ENCODE data around the gene BTBD2.

Gene BTBD2

GRCh38 chr19:1980091-1980808 lies 35.3 kb downstream of the BTBD2 start:
- no peak overlapping the region for H3K4me3 ChIP-seq (replicated peaks; ENCODE audit: low read depth, low read length)
- no peak for DNase-seq (ENCODE audit: extremely low read depth, insufficient read length)
- H3K27me3 ChIP-seq (replicated peaks; ENCODE audit: control insufficient read depth, insufficient read depth, low read length) = no peaks in the 10 kb centered on the region
- TF ChIP-seq, protein P1, sequence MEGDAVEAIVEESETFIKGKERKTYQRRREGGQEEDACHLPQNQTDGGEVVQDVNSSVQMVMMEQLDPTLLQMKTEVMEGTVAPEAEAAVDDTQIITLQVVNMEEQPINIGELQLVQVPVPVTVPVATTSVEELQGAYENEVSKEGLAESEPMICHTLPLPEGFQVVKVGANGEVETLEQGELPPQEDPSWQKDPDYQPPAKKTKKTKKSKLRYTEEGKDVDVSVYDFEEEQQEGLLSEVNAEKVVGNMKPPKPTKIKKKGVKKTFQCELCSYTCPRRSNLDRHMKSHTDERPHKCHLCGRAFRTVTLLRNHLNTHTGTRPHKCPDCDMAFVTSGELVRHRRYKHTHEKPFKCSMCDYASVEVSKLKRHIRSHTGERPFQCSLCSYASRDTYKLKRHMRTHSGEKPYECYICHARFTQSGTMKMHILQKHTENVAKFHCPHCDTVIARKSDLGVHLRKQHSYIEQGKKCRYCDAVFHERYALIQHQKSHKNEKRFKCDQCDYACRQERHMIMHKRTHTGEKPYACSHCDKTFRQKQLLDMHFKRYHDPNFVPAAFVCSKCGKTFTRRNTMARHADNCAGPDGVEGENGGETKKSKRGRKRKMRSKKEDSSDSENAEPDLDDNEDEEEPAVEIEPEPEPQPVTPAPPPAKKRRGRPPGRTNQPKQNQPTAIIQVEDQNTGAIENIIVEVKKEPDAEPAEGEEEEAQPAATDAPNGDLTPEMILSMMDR (IDR thresholded peaks at IDR 0.05; ENCODE audit: insufficient read depth, low read length, poor library complexity, severe bottlenecking) = no peak
- H3K36me3 ChIP-seq (ENCODE audit: control insufficient read depth, insufficient read depth, low read length) = peaks cover 25% of the 10 kb centered on the region

- DNase-seq (ENCODE audit: extremely low read depth, insufficient read length) = no peak
- TF ChIP-seq, protein P1 (IDR thresholded peaks at IDR 0.05; ENCODE audit: insufficient read depth, low read length, poor library complexity, severe bottlenecking) = no peak
- Histone ChIP-seq H3K4me3 (replicated peaks; ENCODE audit: low read depth, low read length) (no peak overlapping the region), H3K27me3 (replicated peaks; ENCODE audit: control insufficient read depth, insufficient read depth, low read length) (no peaks in the 10 kb centered on the region), H3K36me3 (ENCODE audit: control insufficient read depth, insufficient read depth, low read length) (peaks cover 26% of the 10 kb centered on the region)
These were observed 35.9 kb downstream of the BTBD2 start for GRCh38 chr19:1979642-1980041.

DNA sequence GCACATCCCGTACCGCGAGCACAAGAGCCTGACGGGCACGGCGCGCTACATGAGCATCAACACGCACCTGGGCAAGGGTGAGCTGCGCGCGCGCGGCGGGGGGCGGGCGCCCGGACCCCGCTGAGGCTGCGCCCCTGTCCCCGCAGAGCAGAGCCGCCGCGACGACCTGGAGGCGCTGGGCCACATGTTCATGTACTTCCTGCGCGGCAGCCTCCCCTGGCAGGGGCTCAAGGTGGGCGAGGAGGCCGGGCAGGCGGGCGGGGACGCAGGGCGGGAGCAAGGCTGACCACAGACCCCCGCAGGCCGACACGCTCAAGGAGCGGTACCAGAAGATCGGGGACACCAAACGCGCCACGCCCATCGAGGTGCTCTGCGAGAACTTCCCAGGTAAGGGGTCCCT lies 36.5 kb downstream of the BTBD2 start:
- Histone ChIP-seq H3K27me3 (replicated peaks; ENCODE audit: control insufficient read depth, insufficient read depth, low read length) (no peaks in the 10 kb centered on the region), H3K4me3 (replicated peaks; ENCODE audit: low read depth, low read length) (no peak overlapping the region), H3K36me3 (ENCODE audit: control insufficient read depth, insufficient read depth, low read length) (peaks cover 29% of the 10 kb centered on the region)
- DNase-seq (ENCODE audit: extremely low read depth, insufficient read length) = no peak
- TF ChIP-seq, protein P1 (IDR thresholded peaks at IDR 0.05; ENCODE audit: insufficient read depth, low read length, poor library complexity, severe bottlenecking) = no peak

DNA sequence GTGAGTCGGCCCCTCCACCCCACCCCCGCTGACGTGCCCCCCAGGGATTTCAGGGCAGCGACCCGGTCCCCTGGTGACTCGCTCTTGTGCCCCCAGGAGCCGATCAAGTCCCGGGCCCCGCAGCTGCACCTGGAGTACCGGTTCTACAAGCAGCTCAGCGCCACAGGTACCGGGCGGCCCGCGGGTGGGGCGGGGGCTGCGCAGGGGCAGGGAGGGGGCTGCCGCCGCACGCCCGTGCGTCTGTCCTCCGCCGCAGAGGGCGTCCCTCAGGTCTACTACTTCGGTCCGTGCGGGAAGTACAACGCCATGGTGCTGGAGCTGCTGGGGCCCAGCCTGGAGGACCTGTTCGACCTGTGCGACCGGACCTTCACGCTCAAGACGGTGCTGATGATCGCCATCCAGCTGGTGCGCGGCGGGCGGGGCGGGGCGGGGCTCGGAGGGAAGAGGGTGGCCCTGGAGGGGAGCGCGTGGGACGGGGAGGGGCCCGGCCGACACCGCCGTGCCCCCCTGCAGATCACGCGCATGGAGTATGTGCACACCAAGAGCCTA lies 37.1 kb downstream of the BTBD2 start:
- TF ChIP-seq, protein P1 (IDR thresholded peaks at IDR 0.05; ENCODE audit: insufficient read depth, low read length, poor library complexity, severe bottlenecking) = no peak

GRCh38 chr19:1977120-1977519 lies 38.4 kb downstream of the BTBD2 start:
- Histone ChIP-seq H3K27me3 (replicated peaks; ENCODE audit: control insufficient read depth, insufficient read depth, low read length) (no peaks in the 10 kb centered on the region), H3K36me3 (ENCODE audit: control insufficient read depth, insufficient read depth, low read length) (peaks cover 27% of the 10 kb centered on the region), H3K4me3 (replicated peaks; ENCODE audit: low read depth, low read length) (no peak overlapping the region)
- TF ChIP-seq, protein P1 (IDR thresholded peaks at IDR 0.05; ENCODE audit: insufficient read depth, low read length, poor library complexity, severe bottlenecking) = no peak
- DNase-seq (ENCODE audit: extremely low read depth, insufficient read length) = no peak

More for the DNA sequence above, 37.1 kb downstream of the BTBD2 start:
- no peaks in the 10 kb centered on the region for H3K27me3 ChIP-seq (replicated peaks; ENCODE audit: control insufficient read depth, insufficient read depth, low read length)
- peaks cover 30% of the 10 kb centered on the region for H3K36me3 ChIP-seq (ENCODE audit: control insufficient read depth, insufficient read depth, low read length)
- no peak for DNase-seq (ENCODE audit: extremely low read depth, insufficient read length)
- no peak overlapping the region for H3K4me3 ChIP-seq (replicated peaks; ENCODE audit: low read depth, low read length)

Measured in GM06990 (cell line).